ENCODE data around the gene HERC5. TPM values are rescaled to one million over a fixed set of nuclear protein-coding genes. Genes with fewer than 3 reads are reported as not detected.
A peak's percentile ranks its signal among the peaks of the same experiment; 100 is the strongest.

The HERC5 gene
- total RNA-seq, 1 donor from 2014 or later: 18.4 TPM

DNA sequence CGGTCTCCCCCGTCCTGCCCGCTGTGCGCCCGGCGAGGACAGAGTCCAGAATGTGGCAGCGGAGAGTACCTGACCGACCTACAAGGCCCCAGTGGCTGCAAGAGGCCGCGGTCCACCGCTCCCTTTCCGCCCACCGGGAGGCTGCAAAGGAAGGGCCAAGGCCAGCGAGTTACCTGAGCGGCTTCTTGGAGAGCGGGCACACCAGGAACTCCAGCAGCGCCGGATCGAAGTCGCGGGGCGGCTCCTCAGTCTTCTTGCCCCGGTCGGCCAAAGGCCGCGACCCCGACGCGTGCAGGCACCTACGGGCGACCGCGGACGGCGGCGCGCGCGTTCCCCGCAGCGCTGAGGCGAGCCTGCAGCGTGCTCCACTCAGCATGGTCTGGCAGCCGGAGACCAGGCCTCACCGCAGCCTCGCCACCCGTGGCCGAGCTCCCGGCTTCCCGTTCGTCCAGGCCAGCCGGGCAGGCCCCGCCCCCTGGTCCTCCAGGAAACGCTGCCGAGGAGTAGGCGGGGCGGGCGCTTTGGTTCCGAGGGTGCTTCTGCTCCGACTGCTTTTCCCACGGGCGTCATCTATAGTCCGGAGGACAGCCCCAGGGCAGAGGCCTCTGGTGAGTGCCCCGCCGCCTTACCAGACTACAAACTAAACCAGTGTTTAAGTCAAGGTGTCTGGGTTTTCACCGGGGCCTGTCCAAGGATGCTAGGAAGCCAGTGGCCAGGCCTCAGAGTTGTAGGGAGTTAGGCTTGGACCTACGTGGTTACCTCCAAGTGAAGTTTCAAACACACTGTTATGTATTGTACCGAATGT is 66.6 kb downstream of the HERC5 start, which contains the start of gene PYURF:
PYURF (minus strand) TSS at position 452 of the 805 bp plus-strand sequence; CDS start at position 376, 76 bp downstream.
- H3K36me3 ChIP-seq: peaks cover 9% of the 10 kb centered on the region
- peak within 1 kb of the TSS; percentile 83 for H3K27ac ChIP-seq
- no peaks in the 10 kb centered on the region for H3K9me3 ChIP-seq
- peaks cover 16% of the 10 kb centered on the region for H3K4me1 ChIP-seq
- TF ChIP-seq, protein P1, sequence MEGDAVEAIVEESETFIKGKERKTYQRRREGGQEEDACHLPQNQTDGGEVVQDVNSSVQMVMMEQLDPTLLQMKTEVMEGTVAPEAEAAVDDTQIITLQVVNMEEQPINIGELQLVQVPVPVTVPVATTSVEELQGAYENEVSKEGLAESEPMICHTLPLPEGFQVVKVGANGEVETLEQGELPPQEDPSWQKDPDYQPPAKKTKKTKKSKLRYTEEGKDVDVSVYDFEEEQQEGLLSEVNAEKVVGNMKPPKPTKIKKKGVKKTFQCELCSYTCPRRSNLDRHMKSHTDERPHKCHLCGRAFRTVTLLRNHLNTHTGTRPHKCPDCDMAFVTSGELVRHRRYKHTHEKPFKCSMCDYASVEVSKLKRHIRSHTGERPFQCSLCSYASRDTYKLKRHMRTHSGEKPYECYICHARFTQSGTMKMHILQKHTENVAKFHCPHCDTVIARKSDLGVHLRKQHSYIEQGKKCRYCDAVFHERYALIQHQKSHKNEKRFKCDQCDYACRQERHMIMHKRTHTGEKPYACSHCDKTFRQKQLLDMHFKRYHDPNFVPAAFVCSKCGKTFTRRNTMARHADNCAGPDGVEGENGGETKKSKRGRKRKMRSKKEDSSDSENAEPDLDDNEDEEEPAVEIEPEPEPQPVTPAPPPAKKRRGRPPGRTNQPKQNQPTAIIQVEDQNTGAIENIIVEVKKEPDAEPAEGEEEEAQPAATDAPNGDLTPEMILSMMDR (IDR thresholded peaks at IDR 0.05): no peak
- peak within 1 kb of the TSS; percentile 64 for H3K4me3 ChIP-seq
- intact Hi-C loops (cut with DNase I): no loop called here
- peak; percentile 99 for ATAC-seq
- peak; percentile 98 for DNase-seq
- no peaks in the 10 kb centered on the region for H3K27me3 ChIP-seq

DNA sequence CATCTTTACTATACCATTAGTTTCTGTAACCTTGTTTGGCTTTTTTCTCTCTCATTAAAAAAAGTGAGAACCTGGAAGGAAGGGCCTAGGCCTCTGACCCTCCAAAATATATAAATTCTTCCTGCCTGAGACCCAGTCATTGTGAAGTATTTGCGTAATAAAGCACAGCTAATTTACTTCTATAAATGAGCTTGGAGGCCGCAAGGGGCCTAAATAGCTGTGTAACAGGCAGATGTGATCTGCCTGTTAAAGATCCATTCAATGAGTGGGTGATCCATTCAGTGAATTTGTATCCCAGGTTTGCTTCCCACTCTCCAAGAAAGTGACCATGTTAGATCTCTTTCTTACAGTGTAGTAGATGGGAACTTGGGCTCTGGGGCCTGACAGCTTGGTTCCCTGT is 67.3 kb downstream of the HERC5 start:
- TF ChIP-seq, protein P1 (IDR thresholded peaks at IDR 0.05): no peak
- no peak for DNase-seq

DNA sequence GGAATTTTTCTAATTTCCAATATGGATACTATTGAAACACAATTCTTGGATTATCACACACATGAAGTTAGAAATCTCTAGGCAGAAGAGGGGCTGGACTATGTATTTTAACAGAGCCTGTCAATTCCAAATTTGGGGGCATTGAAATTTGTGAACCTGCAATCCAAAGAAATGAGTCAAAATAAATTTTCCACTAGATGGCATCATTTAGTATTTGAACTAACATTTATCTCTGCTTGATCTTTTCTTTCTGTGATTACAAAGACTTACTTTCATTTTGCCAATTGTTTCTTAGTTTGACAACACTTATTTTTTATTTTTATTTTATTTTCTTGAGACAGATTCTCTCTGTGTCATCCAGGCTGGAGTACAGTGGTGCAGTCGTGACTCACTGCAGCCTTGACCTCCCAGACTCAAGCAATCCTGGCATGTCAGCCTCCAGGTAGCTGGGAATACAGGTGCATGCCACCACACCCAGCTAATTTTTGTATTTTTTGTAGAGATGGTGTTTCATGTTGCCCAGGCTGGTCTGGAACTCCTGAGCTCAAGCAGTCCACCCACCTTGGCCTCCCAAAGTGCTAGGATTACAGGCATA is 69.4 kb downstream of the HERC5 start:
- no peak for ATAC-seq
- Histone ChIP-seq H3K4me3 (no peak overlapping the region), H3K4me1 (peaks cover 16% of the 10 kb centered on the region), H3K27ac (no peak overlapping the region), H3K27me3 (no peaks in the 10 kb centered on the region), H3K9me3 (no peaks in the 10 kb centered on the region), H3K36me3 (peaks cover 3% of the 10 kb centered on the region)
- intact Hi-C loops (cut with DNase I): no loop called here
- DNase-seq: no peak
- TF ChIP-seq, protein P1 (IDR thresholded peaks at IDR 0.05): peak; percentile 46

More for the DNA sequence above, 67.3 kb downstream of the HERC5 start:
- Histone ChIP-seq H3K4me1 (peaks cover 16% of the 10 kb centered on the region), H3K27me3 (no peaks in the 10 kb centered on the region), H3K4me3 (peak overlapping the region; percentile 64), H3K9me3 (no peaks in the 10 kb centered on the region), H3K36me3 (peaks cover 9% of the 10 kb centered on the region), H3K27ac (peak overlapping the region; percentile 83)
- intact Hi-C loops (cut with DNase I): no loop called here
- no peak for ATAC-seq

DNA sequence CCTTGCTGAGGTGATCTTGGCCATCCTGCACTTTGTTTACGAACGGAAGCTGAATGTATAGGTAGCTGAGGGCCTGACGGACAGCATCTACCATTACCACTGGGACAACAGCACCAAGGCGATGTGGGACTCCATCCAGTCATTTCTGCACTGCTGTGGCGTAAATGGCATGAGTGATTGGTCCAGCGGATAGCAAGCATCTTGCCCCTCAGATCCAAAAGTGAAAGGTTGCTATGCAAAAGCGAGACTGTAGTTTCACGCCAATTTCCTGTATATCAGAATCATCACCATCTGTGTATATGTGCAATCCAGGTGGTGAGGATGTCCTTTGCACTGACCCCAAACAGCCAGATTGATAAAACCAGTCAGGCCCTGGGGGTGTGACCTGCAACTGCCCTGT is 70.9 kb downstream of the HERC5 start:
- ATAC-seq (no peak), DNase-seq (no peak)
- Histone ChIP-seq H3K27me3 (no peaks in the 10 kb centered on the region), H3K36me3 (no peaks in the 10 kb centered on the region), H3K4me1 (peaks cover 8% of the 10 kb centered on the region), H3K9me3 (no peaks in the 10 kb centered on the region), H3K27ac (no peak overlapping the region), H3K4me3 (no peak overlapping the region)
- intact Hi-C loops (cut with DNase I): no loop called here
- TF ChIP-seq, protein P1 (IDR thresholded peaks at IDR 0.05): no peak

DNA sequence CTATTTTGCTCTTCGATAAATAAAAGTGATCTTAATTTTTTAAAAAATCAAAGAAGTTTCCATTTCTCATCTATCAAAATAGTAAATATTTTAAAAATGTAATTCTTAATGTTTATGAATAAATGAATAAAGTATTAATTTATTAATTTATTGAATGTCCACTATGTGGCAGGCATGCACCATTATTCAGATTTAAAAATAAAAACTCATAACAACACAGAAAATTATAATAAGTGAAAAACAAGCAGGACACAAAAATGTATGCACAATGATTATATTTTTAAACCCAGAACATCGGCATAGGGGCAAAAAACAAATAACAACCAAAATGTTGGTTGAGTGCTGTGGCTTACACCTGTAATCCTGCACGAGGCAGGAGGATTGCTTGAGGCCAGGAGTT is 71.9 kb downstream of the HERC5 start:
- H3K36me3 ChIP-seq: no peaks in the 10 kb centered on the region
- TF ChIP-seq, protein P1 (IDR thresholded peaks at IDR 0.05): no peak
- H3K9me3 ChIP-seq: no peaks in the 10 kb centered on the region
- H3K27ac ChIP-seq: no peak overlapping the region
- DNase-seq: no peak
- intact Hi-C loops (cut with DNase I): no loop called here
- no peaks in the 10 kb centered on the region for H3K27me3 ChIP-seq
- peaks cover 8% of the 10 kb centered on the region for H3K4me1 ChIP-seq
- H3K4me3 ChIP-seq: no peak overlapping the region
- ATAC-seq: no peak
